Activated CD4-positive, CD25-positive, alpha-beta regulatory T cell treated with anti-CD3 and anti-CD28 coated beads, Interleukin-2, amount 50 U/mL, for 24 hours (primary cell): ENCODE results near the gene STAM.

ENCODE experiments used
- ATAC-seq, 2 donors: fragments of 150-1000 bp; cut with Tn5 transposase; one replicate each; pipeline ENCODE4 v1.10.0; 2021; ENCODE audit warnings: mild to moderate bottlenecking in 1 of 2, moderate library complexity in 1 of 2

The STAM gene

DNA sequence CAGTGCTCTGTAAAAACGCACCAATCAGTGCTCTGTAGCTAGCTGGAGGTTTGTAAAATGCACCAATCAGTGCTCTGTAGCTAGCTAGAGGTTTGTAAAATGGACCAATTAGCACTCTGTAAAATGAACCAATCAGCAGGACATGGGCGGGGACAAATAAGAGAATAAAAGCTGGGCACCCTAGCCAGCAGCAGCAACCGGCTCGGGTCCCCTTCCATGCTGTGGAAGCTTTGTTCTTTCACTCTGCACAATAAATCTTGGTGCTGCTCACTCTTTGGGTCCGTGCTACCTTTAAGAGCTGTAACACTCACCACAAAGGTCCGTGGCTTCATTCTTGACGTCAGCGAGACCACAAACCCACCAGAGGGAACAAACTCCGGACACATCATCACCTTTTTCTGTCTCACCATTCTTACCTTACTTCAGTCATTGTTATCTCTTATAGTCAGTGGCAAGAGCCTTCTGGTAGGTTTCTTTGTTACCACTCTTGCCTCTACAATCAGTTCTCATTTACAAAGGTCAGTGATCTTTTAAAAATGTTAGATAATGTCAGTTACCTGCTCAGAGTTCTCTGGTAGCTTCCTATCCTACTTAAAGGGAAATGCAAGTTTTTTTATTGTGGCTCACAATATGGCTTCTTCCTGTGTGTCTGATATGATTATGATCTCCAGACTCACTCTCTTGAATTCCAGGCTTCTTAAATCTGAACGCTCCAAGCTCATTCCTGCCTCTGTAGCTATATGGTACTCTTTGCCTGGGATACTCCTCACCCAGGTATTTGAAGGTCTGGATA is 4.5 kb downstream of the STAM start:
- ATAC-seq, result peak; percentile 22 to 27

GRCh38 chr10:17649052-17649451 is 5.1 kb downstream of the STAM start:
- ATAC-seq, result no peak

GRCh38 chr10:17649836-17650235 is 5.9 kb downstream of the STAM start:
- no peak for ATAC-seq

GRCh38 chr10:17650416-17650815 is 6.5 kb downstream of the STAM start:
- ATAC-seq, result no peak

GRCh38 chr10:17651896-17652295 is 7.9 kb downstream of the STAM start:
- ATAC-seq, result no peak

GRCh38 chr10:17652585-17652984 is 8.6 kb downstream of the STAM start:
- peak; percentile 15 to 42 for ATAC-seq

- no peak for ATAC-seq
Measured at GRCh38 chr10:17655009-17655408, 11.1 kb downstream of the STAM start.

DNA sequence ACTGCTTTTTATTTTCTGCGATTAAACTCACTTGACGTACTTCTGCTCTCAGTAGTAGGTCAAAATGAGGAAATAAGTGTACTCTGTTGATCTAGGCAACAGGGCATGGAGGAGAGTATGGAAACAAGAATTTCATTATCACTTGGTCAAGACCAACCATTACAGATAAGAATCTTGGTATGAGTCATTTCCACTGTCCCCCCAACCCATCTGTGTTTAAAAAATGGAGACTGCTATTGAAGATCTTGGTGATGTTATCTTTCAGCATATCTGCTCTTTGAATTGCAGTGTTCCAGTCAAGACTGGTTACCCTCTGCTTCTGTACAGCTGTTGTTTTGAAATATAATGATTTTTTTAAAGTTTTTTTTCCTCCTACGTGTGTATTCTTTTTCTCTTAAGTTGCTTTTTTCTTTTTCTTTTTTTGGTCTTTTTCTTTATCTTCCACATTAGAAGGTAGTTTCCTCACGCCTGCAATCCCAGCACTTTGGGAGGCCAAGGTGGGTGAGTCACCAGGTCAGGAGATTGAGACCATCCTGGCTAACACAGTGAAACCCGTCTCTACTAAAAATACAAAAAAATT is 11.7 kb downstream of the STAM start:
- peak; percentile 50 to 51 for ATAC-seq

DNA sequence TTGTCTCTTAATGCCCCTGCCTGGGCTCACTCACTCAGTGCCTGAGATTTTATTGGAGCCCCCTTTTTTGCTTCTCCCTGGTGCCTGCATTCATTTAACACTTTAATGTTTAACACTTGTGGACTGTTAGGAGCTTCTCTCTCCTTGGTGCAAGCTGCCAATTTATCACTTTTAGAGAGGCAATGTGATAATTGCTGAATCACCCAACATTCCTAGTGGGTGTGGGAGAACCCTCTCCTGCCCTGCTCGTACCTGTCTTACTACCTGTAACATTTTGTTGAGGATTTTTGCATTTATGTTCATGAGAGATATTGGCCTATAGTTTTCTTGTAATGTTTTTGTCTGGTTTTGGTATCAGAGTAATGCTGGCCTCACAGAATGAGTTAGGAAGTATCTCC is 13.2 kb downstream of the STAM start:
- ATAC-seq, result no peak

- ATAC-seq, result no peak
Measured at GRCh38 chr10:17659365-17659764, 15.4 kb downstream of the STAM start.

- ATAC-seq, result no peak
Measured at GRCh38 chr10:17660921-17661320, 17.0 kb downstream of the STAM start.

GRCh38 chr10:17661510-17661909 is 17.6 kb downstream of the STAM start:
- ATAC-seq, result peak; percentile 53 to 66

- peak in 1 of 2 donors; percentile 21 for ATAC-seq
Measured at GRCh38 chr10:17662193-17663138, 18.5 kb downstream of the STAM start.

- no peak for ATAC-seq
Measured at GRCh38 chr10:17663450-17663849, 19.5 kb downstream of the STAM start.

GRCh38 chr10:17665747-17666146 is 21.8 kb downstream of the STAM start:
- no peak for ATAC-seq

- peak; percentile 40 to 56 for ATAC-seq
Measured at GRCh38 chr10:17668435-17669184, 24.7 kb downstream of the STAM start.

- ATAC-seq, result peak; percentile 42 to 45
Measured at GRCh38 chr10:17669185-17669872, 25.4 kb downstream of the STAM start.

DNA sequence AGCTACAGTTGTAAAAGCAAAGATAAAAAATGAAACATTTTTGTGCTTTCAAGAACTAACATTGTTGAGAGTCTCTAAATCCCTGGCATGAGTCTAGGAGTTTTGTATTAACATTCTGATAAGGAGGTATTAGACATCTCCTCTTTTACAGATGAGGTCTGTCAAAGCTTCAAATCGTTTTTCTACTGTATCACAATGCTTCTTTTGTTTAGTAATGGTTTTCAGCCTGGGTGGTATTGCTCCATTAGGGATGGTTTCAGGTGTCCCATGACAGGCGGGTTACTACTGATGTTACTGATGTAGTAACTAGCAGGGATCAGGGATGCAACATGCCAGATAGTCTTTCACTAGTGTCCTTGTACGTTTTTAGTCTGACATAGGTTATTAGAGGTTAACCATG is 27.4 kb downstream of the STAM start:
- no peak for ATAC-seq

- ATAC-seq, result peak; percentile 58 to 62
Measured at GRCh38 chr10:17673471-17674061, 29.6 kb downstream of the STAM start.

DNA sequence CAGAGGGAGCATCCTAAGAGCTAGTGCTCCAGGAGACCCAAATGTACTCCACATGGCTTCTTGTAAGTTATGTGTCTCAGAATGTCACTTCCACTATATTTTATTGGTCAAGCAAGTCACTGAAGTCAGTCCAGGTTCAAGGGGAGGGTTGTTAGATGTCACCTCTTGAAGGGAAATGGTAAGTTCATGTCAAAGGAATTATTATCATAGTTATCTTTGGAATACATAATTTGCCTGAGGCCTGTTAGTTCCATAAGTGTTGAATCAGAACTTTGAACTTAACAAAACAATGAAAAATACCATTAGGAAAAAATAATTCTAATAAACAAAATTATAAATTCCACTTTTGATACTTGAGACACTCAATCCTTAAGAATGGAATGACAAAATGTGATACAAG is 30.6 kb downstream of the STAM start:
- ATAC-seq, result no peak

GRCh38 chr10:17675638-17676037 is 31.7 kb downstream of the STAM start:
- peak; percentile 43 to 49 for ATAC-seq

- no peak for ATAC-seq
Measured at GRCh38 chr10:17676919-17677318, 33.0 kb downstream of the STAM start.
